Fibroblast of pulmonary artery (primary cell): ENCODE results near the gene SEC63.

ENCODE experiments used
- DNase-seq: peaks from one replicate; pipeline ENCODE4 v3.0.0-alpha.2; 2010; ENCODE audit warnings: low read depth
- H3K4me3 ChIP-seq: replicated peaks from 2 replicates; pipeline ENCODE4 v1.5.1; 2011; ENCODE audit warnings: low read depth, mild to moderate bottlenecking, control low read depth, low read length, moderate library complexity
- CTCF ChIP-seq: IDR thresholded peaks from 2 replicates; pipeline ENCODE4 v1.5.1; 2011; ENCODE audit warnings: mild to moderate bottlenecking, control low read depth, low read length, inconsistent platforms; ENCODE audit errors: missing control alignments

Gene SEC63

DNA sequence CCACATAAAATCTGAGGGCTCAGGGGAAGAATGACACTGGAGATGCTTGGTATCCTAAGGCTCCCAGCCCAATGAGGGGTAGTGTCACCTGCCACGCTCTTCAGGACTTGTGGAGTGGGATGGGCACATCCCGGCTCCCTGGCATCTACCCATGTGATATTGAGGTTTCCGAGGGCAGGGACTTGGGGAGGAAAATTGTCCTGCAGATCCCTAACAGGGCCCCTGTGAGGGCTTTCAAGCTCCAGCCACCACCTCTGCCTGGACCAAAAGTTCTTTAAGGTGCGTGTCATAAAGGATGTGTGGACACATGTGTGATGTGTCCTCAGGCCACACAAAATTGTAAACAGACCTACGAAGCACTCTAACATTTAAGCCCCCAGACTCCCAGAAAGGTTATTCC, 136.4 kb downstream of the SEC63 start:
- H3K4me3 ChIP-seq = no peak overlapping the region
- TF ChIP-seq CTCF = no peak
- DNase-seq = no peak

GRCh38 chr6:107820338-107821261, 137.4 kb downstream of the SEC63 start:
- peak; percentile 37 for DNase-seq
- peak overlapping the region; percentile 14 for H3K4me3 ChIP-seq
- TF ChIP-seq CTCF = no peak

GRCh38 chr6:107819964-107820337, 138.1 kb downstream of the SEC63 start:
- H3K4me3 ChIP-seq = no peak overlapping the region
- no peak for DNase-seq
- no peak for TF ChIP-seq CTCF

- TF ChIP-seq CTCF = no peak
- DNase-seq = no peak
- H3K4me3 ChIP-seq = no peak overlapping the region
Observed at GRCh38 chr6:107819217-107819616, 138.8 kb downstream of the SEC63 start.

DNA sequence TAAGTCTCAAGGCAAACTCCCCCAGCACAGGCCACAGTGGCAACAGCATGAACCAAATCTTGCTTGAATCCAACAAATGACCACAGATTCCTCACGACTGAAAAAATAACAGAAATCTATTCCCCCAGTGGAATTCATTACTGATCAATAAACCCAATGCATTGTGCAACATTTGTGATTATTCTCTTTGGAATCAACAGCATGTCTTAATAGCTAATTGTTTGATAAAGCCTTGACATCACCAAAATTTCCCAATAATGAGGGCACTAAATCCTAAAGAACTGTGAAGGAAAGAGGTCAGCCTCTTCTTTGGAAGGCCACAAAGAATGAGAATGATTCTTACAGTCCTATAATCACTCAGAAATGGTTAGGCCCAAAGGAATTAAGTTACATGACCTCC, 139.7 kb downstream of the SEC63 start:
- TF ChIP-seq CTCF = no peak
- DNase-seq = no peak
- no peak overlapping the region for H3K4me3 ChIP-seq

DNA sequence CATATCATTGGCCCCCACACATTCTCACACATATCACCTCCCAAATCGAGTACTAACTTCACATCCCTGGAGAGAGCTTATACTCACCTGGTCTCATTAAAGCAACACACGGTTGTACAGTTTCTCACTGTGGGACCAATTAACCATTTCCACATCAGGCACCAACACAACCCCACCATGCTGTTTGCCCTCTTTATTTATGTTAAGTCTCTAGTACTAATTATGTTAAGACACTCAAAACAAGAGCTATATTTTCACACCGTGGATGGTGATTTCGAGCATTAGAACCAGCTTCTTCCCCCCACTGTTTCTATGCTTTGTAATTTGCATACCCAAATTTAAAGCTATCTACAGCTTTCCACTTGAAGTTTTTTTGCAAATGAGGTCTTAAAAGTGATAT, 140.2 kb downstream of the SEC63 start:
- DNase-seq = no peak
- no peak for TF ChIP-seq CTCF
- no peak overlapping the region for H3K4me3 ChIP-seq
